Raji (cell line): ENCODE data around the gene TREH.

Experiments used
- POLR2A ChIP-seq: IDR thresholded peaks from 2 replicates; pipeline ENCODE4 v1.6.1; 2011; ENCODE audit warnings: low read depth, low read length, control low read depth; ENCODE audit not compliant: insufficient read depth

The TREH gene

DNA sequence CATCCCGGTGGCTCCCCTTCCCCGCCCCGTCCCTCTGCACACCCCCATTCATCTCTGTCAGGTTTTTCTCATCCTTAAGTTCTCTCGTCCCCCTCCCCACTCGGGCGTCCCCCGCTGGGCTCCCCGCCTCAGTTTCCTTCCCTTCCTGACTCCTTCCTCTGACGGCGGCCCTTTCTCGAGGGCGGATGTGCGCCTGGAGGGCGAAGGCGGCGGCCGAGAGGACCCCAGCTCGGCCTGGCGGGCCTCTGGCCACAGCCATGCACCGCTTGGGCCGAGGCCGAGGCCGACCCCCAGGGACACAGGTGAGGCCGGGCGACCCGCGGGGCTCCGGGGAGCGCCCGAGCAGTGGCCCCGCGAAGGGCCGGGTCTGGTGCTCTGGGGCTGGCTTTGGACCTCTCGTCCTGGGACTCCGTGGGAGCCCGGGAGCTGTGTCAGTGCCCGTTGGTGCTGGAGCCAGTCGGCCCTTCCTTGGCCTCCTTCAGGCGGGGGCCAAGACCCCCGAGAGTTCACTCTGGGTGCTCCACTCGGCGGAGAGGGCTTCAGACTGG is 69.2 kb downstream of the TREH start:
- no peak for TF ChIP-seq POLR2A

DNA sequence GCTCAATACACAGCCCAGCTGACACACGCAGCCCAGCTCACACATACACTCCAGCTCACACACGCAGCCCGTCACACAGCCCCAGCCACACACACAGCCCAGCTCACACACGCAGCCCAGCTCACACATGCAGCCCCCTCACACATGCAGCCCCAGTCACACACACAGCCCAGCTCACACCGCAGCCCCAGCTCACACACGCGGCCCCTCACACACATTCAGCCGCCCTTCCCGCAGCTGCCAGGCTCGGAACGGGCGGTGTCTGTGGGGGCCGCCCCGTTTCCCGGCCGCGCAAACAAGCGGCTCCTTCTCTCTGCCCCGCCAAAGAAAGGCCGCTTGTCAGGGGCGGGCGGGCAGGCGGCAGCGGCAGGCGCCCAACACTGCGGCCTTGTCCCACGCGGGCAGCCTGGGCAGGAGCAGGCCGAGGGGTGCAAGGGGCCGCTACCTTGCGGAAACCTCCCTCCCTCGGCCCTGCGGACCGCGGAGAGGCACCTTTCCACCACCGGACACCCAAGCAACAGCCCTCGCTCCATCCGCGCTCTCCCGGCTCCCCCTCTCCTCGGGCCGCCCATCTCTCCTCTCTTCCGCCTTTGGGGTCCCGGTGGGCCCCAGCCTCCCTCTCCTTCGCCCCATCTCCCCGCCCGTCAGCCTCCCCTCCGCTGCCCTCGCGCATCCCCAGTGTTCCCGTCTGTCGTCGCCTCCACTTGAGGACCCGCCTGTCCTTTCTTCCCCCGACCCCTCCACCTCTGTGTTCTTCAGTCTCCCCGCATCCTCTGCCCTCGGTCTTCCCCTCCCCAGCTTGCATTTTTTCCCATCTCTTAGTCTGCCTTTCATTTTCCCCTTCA is 69.8 kb downstream of the TREH start:
- TF ChIP-seq POLR2A: no peak

DNA sequence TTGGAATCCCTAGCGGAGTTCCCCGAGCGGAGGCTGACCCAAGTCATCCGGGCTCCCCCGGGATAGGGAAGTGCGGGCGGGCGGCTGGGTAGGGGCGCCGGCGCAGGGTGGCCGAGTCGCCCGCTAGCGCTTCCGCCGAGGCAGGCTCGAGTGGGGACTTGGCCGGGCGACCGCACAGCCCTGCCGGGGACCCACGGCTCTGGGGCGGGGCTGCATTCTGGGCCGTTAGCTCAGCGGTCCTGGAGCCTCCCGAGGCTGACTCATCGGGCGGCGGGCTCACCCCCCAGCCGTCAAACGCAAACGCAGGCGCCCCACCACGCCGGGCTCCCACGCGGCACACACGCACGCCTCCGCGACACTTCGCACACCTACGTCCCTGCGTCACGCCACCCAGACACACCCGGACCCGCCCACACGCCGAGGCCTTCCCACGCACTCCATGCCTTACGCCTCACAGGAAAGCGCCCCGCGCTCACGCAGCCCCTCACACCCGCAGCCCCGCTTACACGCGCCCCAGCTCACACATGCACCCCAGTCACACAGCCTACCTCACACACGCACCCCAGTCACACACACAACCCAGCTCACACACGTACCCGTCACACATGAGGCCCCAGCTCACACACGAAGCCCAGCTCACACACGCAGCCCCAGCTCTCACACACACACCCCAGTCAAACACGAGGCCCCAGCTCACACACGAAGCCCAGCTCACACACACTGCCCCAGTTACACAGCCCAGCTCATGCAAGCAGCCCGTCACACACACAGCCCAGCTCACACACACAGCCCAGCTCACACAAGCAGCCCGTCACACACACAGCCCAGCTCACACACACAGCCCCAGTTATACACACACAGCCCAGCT is 70.9 kb downstream of the TREH start:
- no peak for TF ChIP-seq POLR2A

DNA sequence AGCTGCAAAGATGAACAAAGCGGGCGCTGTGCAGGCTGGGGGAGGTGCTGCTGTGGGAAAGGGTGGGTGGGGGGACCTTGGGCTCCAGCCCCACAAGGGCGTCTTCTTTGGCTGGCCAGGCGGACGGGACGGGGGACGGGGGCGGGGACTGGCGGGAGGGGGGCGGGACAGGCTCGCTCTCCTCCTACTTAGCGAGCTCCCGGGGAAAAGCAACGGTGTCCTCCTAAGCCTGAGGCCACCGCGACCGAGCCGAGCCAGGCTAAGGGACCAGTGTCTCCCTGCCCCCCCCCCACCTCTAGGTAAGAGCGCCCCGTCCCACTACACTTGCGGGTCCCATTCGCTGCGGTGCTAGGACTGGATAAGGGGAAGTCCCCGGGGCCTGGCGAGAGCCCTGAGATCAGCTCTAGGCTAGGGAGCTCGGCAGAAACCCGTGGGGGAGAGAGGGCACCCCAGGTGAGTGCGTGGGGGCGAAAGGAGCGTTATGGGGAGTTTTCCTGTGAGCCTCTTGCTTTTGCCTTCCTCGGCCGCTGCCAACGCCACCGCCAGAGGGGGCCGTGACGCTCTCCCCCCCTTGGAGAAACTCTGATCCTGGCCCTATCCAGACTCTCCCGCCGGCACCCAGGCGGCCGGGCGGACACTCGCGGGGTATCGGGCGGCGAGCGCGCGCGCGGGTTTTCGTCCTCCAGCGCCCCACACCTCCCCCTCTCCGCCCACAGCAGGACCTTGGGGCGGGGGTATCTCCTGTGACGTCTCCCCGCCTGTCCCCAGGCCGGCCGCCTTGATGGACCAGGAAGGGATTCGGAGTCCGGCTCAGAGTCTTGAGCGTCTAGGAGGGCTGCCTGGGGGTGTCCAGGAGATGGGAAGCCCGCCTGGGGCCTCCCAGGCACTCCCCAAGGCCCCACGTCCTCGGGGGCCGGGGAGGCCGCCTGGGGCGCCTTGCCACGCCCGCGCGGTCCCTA is 71.8 kb downstream of the TREH start, which contains the start of gene PHLDB1:
Gene PHLDB1, plus strand, starts transcription at position 215 of the 959 bp plus-strand sequence. CDS start 6,222 bp downstream, outside the sequence.
- TF ChIP-seq POLR2A: no peak
